GM19372 (cell line): ENCODE data around the gene DGKA.
A peak's percentile ranks its signal among the peaks of the same experiment; 100 is the strongest.
"Not testable (repeated sequence)": the region's sequence is repeated elsewhere in the genome, so short reads cannot be mapped to it uniquely, and the experiment has no call there.

Experiments used
- ATAC-seq: cut with Tn5 transposase; IDR thresholded peaks from one replicate; pipeline ENCODE4 v1.9.1; 2021; ENCODE audit warnings: mild to moderate bottlenecking, low read depth, moderate library complexity; ENCODE audit not compliant: unreplicated experiment

The DGKA gene

DNA sequence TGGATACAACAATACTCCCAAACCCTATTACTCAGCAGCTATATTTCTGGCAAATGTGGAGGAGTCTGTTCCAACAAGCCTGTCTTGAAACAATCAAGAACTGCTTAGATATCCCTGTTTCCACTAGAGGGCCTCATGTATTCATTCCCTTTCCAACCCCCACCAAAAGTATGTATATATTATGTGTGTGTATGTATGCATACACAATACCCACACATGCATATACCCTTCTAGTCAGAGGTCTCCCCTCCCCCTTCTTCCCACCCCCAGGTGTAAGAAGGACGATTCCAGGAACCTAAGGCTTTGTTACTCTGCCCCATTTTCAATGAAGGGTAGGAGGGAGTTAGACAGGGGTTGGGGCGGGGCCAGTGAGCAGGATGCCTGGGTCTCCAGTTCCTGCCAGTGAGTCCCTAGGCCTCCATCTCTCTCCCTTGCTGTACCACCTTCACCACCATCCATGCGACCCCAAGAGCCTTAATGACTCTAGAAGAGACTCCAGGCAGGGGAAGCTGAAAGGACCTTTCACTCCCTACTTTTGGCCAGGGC, at the start of gene DGKA:
DGKA (plus strand) TSS at position 392 of the 546 bp plus-strand sequence. CDS start 5,342 bp downstream, outside the sequence.
- ATAC-seq, result no peak

DNA sequence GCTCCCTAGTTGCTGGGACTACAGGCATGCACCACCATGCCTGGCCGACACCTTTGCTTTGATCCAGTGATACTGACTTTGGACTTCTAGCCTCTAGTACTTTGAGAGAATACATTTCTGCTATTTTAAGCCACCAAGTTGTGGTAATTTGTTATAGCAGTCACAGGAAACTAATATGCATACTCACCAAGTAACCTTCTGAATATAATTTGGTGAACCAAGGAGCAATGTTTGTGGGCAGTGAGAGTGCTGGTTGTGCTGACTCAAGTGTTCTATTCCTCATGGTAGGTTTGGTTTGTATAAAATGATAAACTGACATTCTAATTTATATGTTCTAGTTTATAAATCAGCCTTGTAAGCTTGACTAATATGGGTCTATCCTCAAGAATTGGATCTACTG, 45.8 kb upstream of the DGKA start:
- no peak for ATAC-seq

DNA sequence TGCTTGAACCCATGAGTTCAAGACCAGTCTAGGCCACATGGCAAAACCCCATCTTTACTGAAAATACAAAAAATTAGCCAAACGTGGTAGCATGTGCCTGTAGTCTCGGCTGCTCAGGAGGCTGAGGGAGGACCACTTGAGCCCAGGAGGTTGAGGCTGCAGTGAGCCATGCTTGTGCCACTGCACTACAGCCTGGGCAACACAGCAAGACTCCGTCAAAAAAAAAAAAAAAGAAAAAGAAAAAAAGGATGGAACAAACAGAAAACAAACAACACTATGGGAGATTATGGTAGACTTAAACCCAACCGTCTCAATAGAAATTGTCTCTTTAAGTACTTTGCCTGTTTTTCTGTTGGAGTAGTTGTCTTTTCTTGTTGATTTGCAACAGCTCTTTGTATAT, 39.7 kb upstream of the DGKA start:
- no peak for ATAC-seq

DNA sequence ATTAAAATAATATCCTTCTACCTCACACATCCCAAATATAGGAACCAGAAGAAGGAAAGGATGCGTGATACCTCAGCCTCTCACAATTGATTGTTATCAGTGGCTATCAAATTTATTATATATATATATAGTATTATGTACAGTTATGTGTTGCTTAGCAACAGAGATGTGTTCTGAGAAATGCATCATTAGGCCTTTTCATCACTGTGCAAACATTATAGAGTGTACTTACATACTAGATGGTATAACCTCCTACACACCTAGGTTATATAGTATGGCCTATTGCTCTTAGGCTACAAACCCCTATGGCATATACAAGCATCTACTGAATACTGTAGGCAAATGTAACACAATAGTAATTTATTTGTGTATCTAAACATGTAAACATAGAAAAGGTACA, 37.2 kb upstream of the DGKA start:
- no peak for ATAC-seq

DNA sequence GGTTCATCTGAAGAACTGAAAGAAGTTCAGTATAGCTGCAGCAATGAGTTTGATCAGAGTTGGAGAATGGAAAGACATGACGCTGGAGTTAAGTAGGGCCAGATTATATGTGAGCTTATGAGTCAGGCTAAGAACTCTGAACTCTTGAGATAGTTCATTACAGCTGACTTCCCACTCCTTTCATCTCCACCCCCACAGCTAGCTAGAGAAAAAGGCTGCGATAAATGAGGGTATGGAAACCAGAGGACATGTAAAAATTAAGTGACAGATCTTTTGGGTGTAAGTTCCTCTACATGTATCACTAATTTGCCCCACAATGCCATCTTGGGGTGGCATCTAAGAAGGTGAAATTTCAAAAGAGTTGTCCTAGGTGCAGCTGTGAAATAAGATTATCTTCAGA, 31.9 kb upstream of the DGKA start:
- ATAC-seq, result no peak

DNA sequence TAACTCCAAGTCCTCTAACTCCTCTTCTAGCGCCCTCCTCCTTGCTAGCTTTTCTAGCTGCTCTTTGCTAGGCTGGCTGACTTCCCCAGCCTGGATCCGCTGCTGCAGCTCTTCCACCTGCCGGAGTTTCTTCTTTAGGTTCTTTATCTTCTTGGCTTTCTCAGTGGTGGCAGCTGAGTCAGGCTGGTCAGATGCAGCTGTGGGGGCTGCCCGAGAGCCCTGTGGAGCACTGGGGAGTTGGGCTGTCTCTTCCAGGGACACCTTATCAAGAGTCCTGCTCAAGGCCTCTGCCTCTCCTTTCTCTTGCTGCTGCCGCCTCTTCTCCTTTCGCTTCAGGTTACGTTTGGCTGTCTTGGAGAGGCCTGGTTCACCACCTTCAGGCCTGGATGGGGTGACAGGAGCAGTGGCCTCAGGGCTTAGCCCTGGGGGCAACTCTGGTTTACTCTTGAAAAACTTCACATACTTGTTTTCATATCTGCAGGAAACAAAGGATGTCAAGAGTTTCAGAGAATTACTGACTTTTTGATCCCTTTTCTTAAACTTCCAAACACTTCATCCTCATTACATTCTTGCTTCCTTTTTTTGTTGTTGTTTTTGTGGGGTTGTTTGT, 29.0 kb upstream of the DGKA start:
- no peak for ATAC-seq

DNA sequence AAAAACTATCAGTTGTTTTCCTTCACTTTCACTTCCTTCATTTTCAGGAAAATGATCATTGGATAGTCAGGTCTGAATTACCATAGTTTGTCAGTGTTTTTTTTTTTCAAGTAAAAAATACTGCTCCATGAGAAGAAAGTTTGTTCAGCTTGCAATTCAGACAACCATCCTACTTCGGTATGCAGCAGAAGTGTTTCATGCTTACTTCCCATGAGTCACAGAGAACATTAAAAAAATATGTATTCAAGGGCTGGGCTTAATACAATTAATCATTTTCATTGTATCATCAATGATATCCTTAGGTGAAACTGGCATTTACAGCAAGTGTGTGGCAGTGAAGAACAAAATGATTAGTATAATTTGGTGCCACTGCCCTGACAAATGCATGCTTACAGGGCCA, 24.9 kb upstream of the DGKA start:
- ATAC-seq, result no peak

DNA sequence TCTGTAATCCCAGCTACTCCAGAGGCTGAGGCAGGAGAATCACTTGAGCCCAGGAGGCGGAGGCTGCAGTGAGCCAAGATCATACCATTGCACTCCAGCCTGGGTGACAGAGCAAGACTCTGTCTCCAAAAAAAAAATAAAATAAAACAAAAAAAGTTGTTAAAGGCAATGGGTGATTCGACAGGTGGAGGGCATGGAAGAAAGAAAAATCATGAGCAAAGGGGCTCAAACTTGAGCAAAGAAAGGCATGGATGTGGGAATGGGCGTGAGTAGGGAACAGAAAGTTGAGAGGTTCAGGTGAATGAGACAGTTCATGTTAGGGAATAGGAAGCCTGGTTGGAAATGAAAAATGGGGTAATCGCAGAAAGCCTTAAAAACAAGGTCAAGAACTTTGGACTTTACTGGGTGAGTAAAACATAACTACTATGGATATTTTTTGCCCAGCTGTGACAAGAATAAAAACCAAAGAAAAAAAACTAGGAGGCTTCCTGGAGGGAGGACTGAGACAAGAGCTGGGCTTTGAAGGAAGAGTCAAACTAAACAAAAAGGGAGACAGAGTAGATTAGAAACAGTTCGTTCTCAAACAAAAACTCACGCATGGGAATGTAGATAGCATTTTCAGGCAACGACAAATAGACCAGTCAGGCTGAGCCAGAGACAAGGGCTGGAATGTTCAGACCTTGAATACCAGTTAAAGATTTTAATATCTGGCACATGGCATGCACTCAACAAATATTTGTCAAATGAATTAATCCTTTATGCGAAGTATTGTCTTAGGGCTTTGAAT, 22.0 kb upstream of the DGKA start:
- ATAC-seq, result no peak

DNA sequence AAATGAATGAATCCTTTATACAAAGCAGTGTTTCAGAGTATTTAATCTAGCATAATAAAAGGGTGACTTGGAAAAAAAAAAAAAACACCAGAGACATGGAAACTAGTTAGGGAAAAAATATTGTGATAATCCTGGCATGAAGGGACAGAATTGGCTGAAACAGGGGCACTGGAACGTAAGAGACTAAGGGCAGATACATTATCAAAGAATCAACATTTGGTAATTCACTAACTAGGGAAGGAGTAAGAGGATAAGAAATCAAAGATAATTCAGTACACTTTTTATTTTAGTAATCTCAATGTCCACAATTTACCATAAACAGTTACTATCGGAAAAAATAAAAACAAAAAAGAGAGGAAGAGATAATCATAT, 21.5 kb upstream of the DGKA start:
- ATAC-seq, result no peak

DNA sequence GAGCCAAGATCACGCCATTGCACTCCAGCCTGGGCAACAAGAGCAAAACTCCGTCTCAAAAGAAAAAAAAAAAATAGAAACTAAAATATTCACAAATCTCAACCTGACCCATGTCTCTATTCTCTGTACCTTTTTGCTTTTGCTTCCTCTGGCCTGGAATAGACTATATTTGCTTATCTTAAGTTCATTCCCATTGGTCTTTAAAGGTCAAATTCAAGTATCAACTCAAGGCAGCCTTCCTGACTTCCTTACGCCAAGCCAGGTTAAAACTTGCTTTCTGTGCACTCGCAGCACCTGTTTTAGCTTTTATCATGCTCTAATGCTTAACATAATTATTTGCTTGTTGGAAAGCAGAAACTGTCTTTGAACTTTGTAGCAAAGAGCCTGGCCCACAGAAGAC, 18.1 kb upstream of the DGKA start:
- ATAC-seq, result no peak

DNA sequence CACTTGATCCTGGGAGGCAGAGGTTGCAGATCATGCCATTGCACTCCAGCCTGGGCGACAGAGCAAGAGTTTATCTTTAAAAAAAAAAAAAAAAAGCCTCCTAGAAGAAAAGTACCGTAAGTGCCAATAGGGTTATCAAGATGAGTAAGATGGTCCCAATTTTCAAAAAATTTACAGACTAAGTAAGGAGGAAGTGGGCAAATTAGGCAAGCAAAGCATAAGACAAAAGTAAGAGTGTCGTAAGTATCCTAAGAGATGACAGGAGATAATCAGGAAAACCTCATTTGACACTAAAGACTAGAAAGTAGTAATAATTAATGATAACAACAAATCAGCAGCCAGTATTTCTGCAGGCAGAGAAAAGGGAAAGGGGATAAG, 15.5 kb upstream of the DGKA start:
- ATAC-seq, result no peak

DNA sequence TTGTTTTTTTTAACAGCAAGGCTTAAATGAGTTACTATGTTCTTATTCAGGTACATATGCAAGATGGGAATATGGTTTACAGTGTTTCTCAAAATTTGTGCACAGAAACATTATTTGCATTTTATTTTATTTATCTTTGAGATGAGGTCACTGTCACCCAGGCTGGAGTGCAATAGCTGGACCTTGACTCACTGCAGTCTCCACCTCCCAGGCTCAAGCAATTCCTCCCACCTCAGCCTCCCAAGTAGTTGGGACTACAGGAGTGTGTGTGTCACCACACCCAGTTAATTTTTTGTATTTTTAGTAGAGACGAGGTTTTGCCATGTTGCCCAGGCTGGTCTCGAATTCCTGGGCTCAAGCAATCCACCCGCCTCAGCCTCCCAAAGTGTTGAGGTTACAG, 11.9 kb upstream of the DGKA start:
- ATAC-seq, result not testable (repeated sequence)

DNA sequence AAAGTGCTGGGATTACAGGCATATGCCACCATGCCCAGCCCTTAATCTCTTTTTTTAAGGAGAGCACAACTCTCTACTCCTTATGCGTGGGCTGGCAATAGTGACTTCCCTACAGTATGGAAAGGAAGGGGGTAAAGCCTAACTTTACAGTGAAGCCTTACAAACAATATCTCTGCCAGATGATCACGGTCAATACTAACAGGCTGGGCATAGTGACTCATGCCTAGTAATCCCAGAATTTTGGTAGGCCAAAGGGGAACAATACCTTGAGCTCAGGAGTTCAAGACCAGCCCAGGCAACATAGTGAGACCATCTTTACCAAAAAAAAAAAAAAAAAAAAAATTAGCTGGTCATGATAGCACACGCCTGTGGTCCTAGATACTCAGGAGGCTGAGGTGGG, 8.8 kb upstream of the DGKA start:
- no peak for ATAC-seq

DNA sequence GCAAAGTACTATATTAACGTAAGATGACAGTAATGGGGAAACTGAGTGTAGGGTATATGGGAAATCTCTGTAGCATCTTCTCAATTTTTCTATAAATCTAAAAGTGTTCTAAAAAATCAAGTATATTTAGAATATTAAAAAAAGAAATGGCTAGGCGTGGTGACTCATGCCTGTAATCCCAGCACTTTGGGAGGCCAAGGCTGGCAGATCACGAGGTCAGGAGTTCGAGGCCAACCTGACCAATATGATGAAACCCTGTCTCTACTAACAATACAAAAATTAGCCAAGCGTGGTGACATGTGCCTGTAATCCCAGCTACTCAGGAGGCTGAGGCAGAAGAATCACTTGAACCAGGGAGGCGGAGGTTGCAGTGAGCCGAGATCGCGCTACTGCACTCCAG, 7.3 kb upstream of the DGKA start:
- not testable (repeated sequence) for ATAC-seq

DNA sequence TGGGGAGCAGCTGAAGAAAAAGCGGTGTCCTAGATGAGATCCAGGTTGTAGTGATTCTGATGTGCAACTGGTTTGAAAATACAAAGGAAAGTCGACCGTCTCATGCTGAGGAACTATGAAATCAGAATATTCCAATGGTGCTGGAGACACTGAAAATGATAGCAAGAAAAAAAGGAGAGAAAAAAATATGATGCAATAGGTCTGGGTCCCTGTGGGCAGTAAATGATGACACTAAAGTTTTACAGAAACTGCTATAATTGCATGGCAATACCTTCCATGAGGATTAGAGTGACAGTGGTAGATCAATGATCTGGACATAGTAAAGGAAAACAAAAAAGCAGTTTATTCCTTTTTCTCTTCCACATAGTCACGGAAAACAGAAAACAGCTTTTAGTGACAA, 5.6 kb upstream of the DGKA start:
- no peak for ATAC-seq

DNA sequence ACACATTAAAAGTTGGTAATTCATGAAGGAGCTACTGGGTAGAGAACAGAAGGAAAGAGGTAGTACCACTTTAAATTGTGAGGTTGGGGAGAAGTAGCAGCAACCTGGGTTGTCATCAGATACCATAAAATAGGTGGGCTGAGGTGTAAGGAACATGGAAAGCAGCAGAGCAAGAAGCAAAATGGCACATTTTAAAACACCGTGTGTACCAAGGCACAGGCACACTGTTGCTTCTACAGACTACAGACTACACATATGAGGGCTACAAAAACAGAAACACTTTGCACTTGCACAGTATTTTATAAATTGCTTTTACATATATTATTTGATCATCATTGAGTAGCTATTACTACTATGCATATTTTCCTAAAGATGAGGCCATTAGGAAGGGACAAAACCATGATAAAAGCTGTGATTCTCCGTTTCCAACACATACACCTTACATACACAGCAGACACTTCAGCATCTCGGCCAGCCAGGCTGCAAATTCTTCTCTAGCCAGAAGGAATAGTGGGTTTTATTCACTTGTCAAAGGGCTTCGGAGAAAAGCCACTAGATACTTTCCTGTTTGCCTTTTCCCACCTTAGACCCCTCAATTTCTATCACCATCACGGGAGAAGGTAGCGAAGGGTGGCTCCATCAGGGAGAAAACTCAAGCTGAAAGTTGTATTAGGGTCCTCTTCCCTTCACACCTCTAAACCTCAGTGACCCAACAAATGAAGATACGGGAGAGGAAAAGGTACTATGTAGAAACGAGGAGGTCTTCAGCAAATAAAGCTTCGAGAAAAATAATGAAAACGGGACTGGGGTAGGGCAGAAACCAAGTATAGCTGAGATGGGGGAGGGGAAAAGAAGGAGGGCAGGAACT, 4.9 kb upstream of the DGKA start:
- ATAC-seq, result no peak

DNA sequence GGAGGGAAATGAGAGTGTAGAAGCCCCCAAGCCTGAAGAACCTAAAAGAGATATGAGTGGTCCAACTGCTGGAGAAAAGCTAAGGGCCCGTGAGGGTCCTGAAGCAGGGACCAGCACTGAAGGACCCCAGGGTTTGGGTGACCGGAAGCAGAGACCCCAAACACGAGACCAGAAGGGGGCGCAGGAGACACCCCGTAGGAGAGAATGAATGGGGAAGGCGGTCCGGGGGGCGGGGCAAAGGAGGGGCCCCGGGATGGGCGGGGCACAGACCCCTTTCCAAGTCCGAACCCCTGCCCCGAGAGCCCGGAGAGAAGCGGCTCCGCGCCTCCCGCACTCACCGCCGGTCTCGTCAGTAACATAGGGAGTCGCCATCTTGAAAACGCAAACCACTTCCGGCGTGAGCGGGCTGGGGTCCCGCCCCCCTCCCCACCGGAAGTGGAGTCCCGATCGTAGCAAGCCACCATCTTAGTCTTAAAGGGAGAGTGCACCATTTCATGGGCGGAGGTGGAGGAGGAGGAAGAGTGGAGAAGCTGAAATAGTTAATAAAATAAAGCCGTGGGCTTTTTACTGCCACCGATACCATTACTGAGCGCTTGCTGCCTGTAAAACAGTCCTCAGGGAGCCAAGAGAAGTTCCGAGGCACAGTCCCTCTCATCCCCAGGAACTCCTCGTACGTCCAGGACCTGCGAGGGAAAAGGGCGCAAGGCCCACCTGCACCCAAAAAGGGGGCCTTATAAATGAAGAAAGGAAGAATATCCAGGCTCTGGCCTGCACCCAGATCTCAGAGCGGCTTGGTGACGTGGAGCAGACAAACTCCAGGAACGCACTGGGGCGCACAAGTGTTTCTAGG, 4.0 kb upstream of the DGKA start:
- peak; percentile 37 for ATAC-seq

DNA sequence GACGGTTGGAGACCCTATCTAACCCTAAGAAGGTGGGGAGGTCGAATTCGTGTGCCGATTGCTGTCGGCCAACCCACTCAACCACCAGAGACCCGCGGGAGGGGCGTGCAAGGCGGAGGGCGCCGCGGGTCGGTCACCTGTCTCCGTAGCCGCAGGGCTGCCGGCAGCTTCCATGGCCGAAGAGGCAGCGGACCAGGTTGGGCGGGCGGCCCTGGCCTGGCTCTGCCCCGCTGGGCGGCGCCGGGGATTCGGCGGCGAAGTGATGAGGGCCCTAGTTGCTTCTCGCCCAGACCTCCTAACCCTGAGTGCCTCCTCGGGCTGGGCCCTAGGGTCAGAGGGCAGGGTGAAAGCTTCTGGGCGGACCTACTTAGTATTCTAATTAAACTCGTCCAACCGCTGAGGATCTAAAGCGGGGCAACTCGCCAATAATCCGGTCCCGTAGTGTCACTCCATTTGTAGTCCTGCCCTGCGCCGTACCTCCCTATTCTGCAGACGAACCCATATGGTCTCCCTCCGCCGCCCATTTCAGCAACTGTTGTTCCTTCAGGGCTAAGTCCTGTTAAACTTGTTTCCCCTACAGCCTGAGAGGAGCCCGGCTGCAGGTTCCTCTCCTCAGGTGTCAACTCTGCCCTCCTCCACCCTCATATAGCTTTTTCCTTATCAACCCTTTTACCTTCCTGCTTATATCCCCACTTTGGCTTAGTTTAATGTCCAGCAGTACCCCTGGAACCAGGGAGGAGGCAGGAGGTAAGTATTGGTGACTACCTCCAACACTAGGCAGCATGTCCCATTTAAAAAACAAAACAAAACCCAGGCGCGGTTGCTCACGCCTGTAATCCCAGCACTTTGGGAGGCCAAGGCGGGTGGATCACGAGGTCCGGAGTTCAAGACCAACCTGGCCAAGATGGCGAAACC, 3.1 kb upstream of the DGKA start, which contains the start of gene PYM1:
PYM1 (minus strand) TSS at position 307 of the 915 bp plus-strand sequence; CDS start at position 174, 133 bp downstream.
- ATAC-seq, result peak; percentile 48

DNA sequence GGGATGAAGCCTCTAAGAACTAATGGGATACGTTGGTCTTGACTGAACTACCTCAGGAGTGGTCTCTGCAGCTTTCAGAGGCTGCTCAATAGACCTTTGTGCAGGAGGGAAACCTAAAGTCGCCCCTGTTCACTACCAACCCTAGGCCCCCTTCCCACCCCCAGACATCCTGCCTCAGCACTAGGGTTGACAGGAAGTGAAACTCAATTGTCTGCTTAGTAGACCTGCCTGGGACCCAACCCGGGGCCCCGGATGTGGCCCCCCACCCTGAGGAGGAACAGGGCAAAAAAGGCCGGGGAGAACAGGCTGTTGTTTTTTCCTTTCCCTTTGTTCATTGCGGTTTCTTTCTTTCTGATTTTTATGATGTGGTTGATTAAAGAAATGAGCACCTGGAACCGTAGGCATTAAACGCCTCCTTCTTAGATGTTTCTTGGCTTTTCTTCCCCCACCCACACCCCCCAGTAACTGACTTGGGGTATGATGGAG, 1.6 kb upstream of the DGKA start:
- ATAC-seq, result no peak
